ENCODE data around the gene MTR.

Gene MTR

GRCh38 chr1:236875975-236876374, 80.9 kb downstream of the MTR start:
- no peak overlapping the region for H3K4me3 ChIP-seq (ENCODE audit: insufficient read depth, low read length, poor library complexity, severe bottlenecking)
- no peak overlapping the region for H2AFZ ChIP-seq (ENCODE audit: low read depth, low read length, severe bottlenecking)
- H3F3A ChIP-seq (ENCODE audit: insufficient read depth) = no peaks in the 10 kb centered on the region
- H3K79me2 ChIP-seq (ENCODE audit: insufficient read depth, low read length) = no peaks in the 10 kb centered on the region
- H3K9me2 ChIP-seq (replicated peaks; ENCODE audit: insufficient read depth, low read length) = no peaks in the 10 kb centered on the region
- no peak overlapping the region for H3K9ac ChIP-seq (ENCODE audit: low read length)
- no peak overlapping the region for H3K4me2 ChIP-seq (ENCODE audit: low read depth, low read length, poor library complexity, severe bottlenecking)
- peaks cover 3% of the 10 kb centered on the region; the same call in 1 of the 2 replicates for H3K36me3 ChIP-seq (ENCODE audit: low read length)
- TF ChIP-seq CTCF (IDR thresholded peaks at IDR 0.05; ENCODE audit: insufficient read depth, low read length, poor library complexity, severe bottlenecking) (no peak), EZH2phosphoT487 (conservative IDR thresholded peaks at IDR 0.05; ENCODE audit: low read length) (no peak)
- no peaks in the 10 kb centered on the region for H3K9me3 ChIP-seq (ENCODE audit: insufficient read depth, low read length)
- H4K20me1 ChIP-seq (ENCODE audit: low read depth, low read length) = no peaks in the 10 kb centered on the region
- no peak overlapping the region for H3K27ac ChIP-seq (ENCODE audit: low read depth, low read length)
- H3K27me3 ChIP-seq (ENCODE audit: low read length) = no peaks in the 10 kb centered on the region

- TF ChIP-seq CTCF (IDR thresholded peaks at IDR 0.05; ENCODE audit: insufficient read depth, low read length, poor library complexity, severe bottlenecking) (no peak), EZH2phosphoT487 (conservative IDR thresholded peaks at IDR 0.05; ENCODE audit: low read length) (no peak)
- H4K20me1 ChIP-seq (ENCODE audit: low read depth, low read length) = no peaks in the 10 kb centered on the region
- no peak overlapping the region for H2AFZ ChIP-seq (ENCODE audit: low read depth, low read length, severe bottlenecking)
- H3K27ac ChIP-seq (ENCODE audit: low read depth, low read length) = no peak overlapping the region
- H3K9me3 ChIP-seq (ENCODE audit: insufficient read depth, low read length) = no peaks in the 10 kb centered on the region
- H3K9me2 ChIP-seq (replicated peaks; ENCODE audit: insufficient read depth, low read length) = no peaks in the 10 kb centered on the region
- H3F3A ChIP-seq (ENCODE audit: insufficient read depth) = no peaks in the 10 kb centered on the region
- no peaks in the 10 kb centered on the region for H3K79me2 ChIP-seq (ENCODE audit: insufficient read depth, low read length)
- H3K36me3 ChIP-seq (ENCODE audit: low read length) = 0 out of 2 replicates have a peak, but pooled peaks cover 3% of the 10 kb centered on the region
- no peak overlapping the region for H3K4me2 ChIP-seq (ENCODE audit: low read depth, low read length, poor library complexity, severe bottlenecking)
- no peaks in the 10 kb centered on the region for H3K27me3 ChIP-seq (ENCODE audit: low read length)
- no peak overlapping the region for H3K4me3 ChIP-seq (ENCODE audit: insufficient read depth, low read length, poor library complexity, severe bottlenecking)
- no peak overlapping the region for H3K9ac ChIP-seq (ENCODE audit: low read length)
Observed at GRCh38 chr1:236877661-236878060, 82.6 kb downstream of the MTR start.

GRCh38 chr1:236880209-236880608, 85.1 kb downstream of the MTR start:
- Histone ChIP-seq H3K36me3 (ENCODE audit: low read length) (0 out of 2 replicates have a peak, but pooled peaks cover 3% of the 10 kb centered on the region), H2AFZ (ENCODE audit: low read depth, low read length, severe bottlenecking) (no peak overlapping the region), H3K4me2 (ENCODE audit: low read depth, low read length, poor library complexity, severe bottlenecking) (no peak overlapping the region), H3K9me2 (replicated peaks; ENCODE audit: insufficient read depth, low read length) (no peaks in the 10 kb centered on the region), H4K20me1 (ENCODE audit: low read depth, low read length) (no peaks in the 10 kb centered on the region), H3F3A (ENCODE audit: insufficient read depth) (no peaks in the 10 kb centered on the region), H3K4me3 (ENCODE audit: insufficient read depth, low read length, poor library complexity, severe bottlenecking) (no peak overlapping the region), H3K27me3 (ENCODE audit: low read length) (no peaks in the 10 kb centered on the region), H3K27ac (ENCODE audit: low read depth, low read length) (no peak overlapping the region), H3K9me3 (ENCODE audit: insufficient read depth, low read length) (no peaks in the 10 kb centered on the region), H3K9ac (ENCODE audit: low read length) (no peak overlapping the region), H3K79me2 (ENCODE audit: insufficient read depth, low read length) (no peaks in the 10 kb centered on the region)
- TF ChIP-seq CTCF (IDR thresholded peaks at IDR 0.05; ENCODE audit: insufficient read depth, low read length, poor library complexity, severe bottlenecking) (no peak), EZH2phosphoT487 (conservative IDR thresholded peaks at IDR 0.05; ENCODE audit: low read length) (no peak)

Data from SU-DHL-6 (cell line).